ENCODE results near the gene LCN9. TPM values are rescaled to one million over a fixed set of nuclear protein-coding genes. Genes with fewer than 3 reads are reported as not detected.
A peak's percentile ranks its signal among the peaks of the same experiment; 100 is the strongest.
"Not testable (repeated sequence)": the region's sequence is repeated elsewhere in the genome, so short reads cannot be mapped to it uniquely, and the experiment has no call there.

The LCN9 gene
- total RNA-seq, 1 donor from 2014 or later: 2.4 TPM

GRCh38 chr9:135670721-135671590, 7.8 kb downstream of the LCN9 start:
- TF ChIP-seq EZH2phosphoT487 (IDR thresholded peaks at IDR 0.05): no peak
- no peak for TF ChIP-seq CTCF (IDR thresholded peaks at IDR 0.05)
- no peak for TF ChIP-seq EZH2 (IDR thresholded peaks at IDR 0.05)
- no peaks in the 10 kb centered on the region for H3K9me3 ChIP-seq (ENCODE audit: low read depth)
- peak overlapping the region; percentile 72 for H2AFZ ChIP-seq (replicated peaks)
- Mint-ChIP-seq H3K4me1 (peaks cover 5% of the 10 kb centered on the region), H3K27me3 (ENCODE audit: insufficient read depth, low read depth) (peaks cover 4% of the 10 kb centered on the region), H3K36me3 (no peaks in the 10 kb centered on the region), H3K9me3 (peaks cover 12% of the 10 kb centered on the region), H3K4me3 (no peak overlapping the region), H3K27ac (no peak overlapping the region)
- H3F3A ChIP-seq (ENCODE audit: low read depth): no peaks in the 10 kb centered on the region
- H3K27me3 ChIP-seq: no peaks in the 10 kb centered on the region
- H3K4me1 ChIP-seq: no peaks in the 10 kb centered on the region
- H3K27ac ChIP-seq: no peak overlapping the region
- H3K4me3 ChIP-seq: no peak overlapping the region
- H3K36me3 ChIP-seq: no peaks in the 10 kb centered on the region
- no peak overlapping the region for H3K9ac ChIP-seq
- H4K20me1 ChIP-seq (ENCODE audit: low read depth): no peaks in the 10 kb centered on the region
- no peaks in the 10 kb centered on the region for H3K79me2 ChIP-seq (ENCODE audit: low read depth)
- H3K4me2 ChIP-seq: no peak overlapping the region
- no peak for DNase-seq (ENCODE audit: low spot score)

GRCh38 chr9:135671591-135672041, 8.5 kb downstream of the LCN9 start:
- Histone ChIP-seq H2AFZ (replicated peaks) (peak overlapping the region; percentile 72), H3K9me3 (ENCODE audit: low read depth) (no peaks in the 10 kb centered on the region), H3K79me2 (ENCODE audit: low read depth) (no peaks in the 10 kb centered on the region), H3K27ac (no peak overlapping the region), H3K36me3 (no peaks in the 10 kb centered on the region), H3K9ac (no peak overlapping the region), H3K27me3 (no peaks in the 10 kb centered on the region), H3F3A (ENCODE audit: low read depth) (no peaks in the 10 kb centered on the region), H3K4me2 (no peak overlapping the region), H3K4me1 (no peaks in the 10 kb centered on the region), H3K4me3 (no peak overlapping the region), H4K20me1 (ENCODE audit: low read depth) (no peaks in the 10 kb centered on the region)
- H3K9me3 Mint-ChIP-seq: peaks cover 12% of the 10 kb centered on the region
- no peak for TF ChIP-seq EZH2phosphoT487 (IDR thresholded peaks at IDR 0.05)
- peak; percentile 43 for TF ChIP-seq CTCF (IDR thresholded peaks at IDR 0.05)
- DNase-seq (ENCODE audit: low spot score): peak; percentile 66
- no peak overlapping the region for H3K27ac Mint-ChIP-seq
- H3K4me3 Mint-ChIP-seq: no peak overlapping the region
- H3K36me3 Mint-ChIP-seq: no peaks in the 10 kb centered on the region
- H3K27me3 Mint-ChIP-seq (ENCODE audit: insufficient read depth, low read depth): peaks cover 4% of the 10 kb centered on the region
- H3K4me1 Mint-ChIP-seq: peaks cover 2% of the 10 kb centered on the region

GRCh38 chr9:135672786-135673185, 9.7 kb downstream of the LCN9 start:
- H3K27ac Mint-ChIP-seq; H3K36me3 Mint-ChIP-seq; H3K4me2 ChIP-seq; H3K9me3 ChIP-seq (ENCODE audit: low read depth); H3K4me3 ChIP-seq; H3K9ac ChIP-seq; H3K4me1 Mint-ChIP-seq; H3K4me3 Mint-ChIP-seq; H3F3A ChIP-seq (ENCODE audit: low read depth); H3K27me3 ChIP-seq; H2AFZ ChIP-seq (replicated peaks); H4K20me1 ChIP-seq (ENCODE audit: low read depth); H3K27me3 Mint-ChIP-seq (ENCODE audit: insufficient read depth, low read depth); H3K79me2 ChIP-seq (ENCODE audit: low read depth); DNase-seq (ENCODE audit: low spot score); H3K27ac ChIP-seq; H3K4me1 ChIP-seq; H3K36me3 ChIP-seq: not testable (repeated sequence)
- peaks cover 12% of the 10 kb centered on the region for H3K9me3 Mint-ChIP-seq

DNA sequence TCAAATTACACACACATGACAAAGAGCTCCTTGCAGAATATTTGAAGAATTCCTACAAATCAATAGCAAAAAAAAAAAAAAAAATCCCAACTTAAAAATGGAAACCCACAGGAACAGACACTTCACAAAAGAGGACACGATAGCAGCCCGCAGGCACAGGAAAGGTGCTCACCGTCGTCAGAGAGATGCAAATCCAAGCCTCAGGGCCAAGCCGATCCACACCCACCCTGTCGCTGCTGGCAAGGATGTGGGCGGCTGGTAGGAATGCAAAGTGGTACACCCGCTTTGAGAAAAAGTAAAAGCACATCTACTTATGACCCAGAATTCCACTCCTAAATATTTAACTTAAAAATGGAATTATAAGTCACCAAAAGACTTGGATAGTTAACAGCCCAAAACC, 10.8 kb downstream of the LCN9 start:
- no peak for DNase-seq (ENCODE audit: low spot score)
- H3K4me2 ChIP-seq: no peak overlapping the region
- no peak overlapping the region for H3K9ac ChIP-seq
- H3F3A ChIP-seq (ENCODE audit: low read depth): no peaks in the 10 kb centered on the region
- no peak overlapping the region for H3K4me3 Mint-ChIP-seq
- H3K4me3 ChIP-seq: no peak overlapping the region
- no peaks in the 10 kb centered on the region for H3K4me1 ChIP-seq
- peaks cover 2% of the 10 kb centered on the region for H3K4me1 Mint-ChIP-seq
- H3K9me3 ChIP-seq (ENCODE audit: low read depth): no peaks in the 10 kb centered on the region
- H2AFZ ChIP-seq (replicated peaks): no peak overlapping the region
- H3K36me3 Mint-ChIP-seq: no peaks in the 10 kb centered on the region
- no peaks in the 10 kb centered on the region for H4K20me1 ChIP-seq (ENCODE audit: low read depth)
- TF ChIP-seq CTCF (IDR thresholded peaks at IDR 0.05) (no peak), EZH2 (IDR thresholded peaks at IDR 0.05) (no peak), EZH2phosphoT487 (IDR thresholded peaks at IDR 0.05) (no peak)
- H3K9me3 Mint-ChIP-seq: peaks cover 5% of the 10 kb centered on the region
- no peaks in the 10 kb centered on the region for H3K27me3 ChIP-seq
- no peak overlapping the region for H3K27ac ChIP-seq
- H3K79me2 ChIP-seq (ENCODE audit: low read depth): no peaks in the 10 kb centered on the region
- H3K27ac Mint-ChIP-seq: no peak overlapping the region
- no peaks in the 10 kb centered on the region for H3K36me3 ChIP-seq
- H3K27me3 Mint-ChIP-seq (ENCODE audit: insufficient read depth, low read depth): peaks cover 4% of the 10 kb centered on the region

All from neural progenitor cell (in vitro differentiated cells).